ENCODE measurements around the gene LRIG3. TPM values are rescaled to one million over a fixed set of nuclear protein-coding genes. Genes with fewer than 3 reads are reported as not detected.

The LRIG3 gene
- polyA plus RNA-seq, 3 donors: not detected

DNA sequence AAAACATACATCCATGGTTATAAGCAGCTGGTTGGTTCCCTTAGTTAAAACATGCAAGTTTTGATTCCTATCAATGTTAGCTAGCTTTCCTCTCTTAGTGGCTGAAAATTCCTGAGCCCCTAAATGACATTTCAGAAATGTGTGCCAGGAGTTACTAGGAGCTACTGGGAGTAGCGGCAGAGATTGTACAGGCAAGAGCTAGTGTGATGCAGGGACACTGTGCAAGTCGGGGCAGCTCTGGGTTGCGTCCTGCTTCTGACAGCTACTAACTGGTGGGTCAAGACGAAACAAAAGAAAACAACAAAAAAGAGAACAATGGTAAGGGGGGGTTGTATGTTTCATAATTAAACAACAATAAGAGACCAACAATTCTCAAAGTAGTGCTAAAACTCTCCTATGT lies 35.4 kb downstream of the LRIG3 start:
- Histone ChIP-seq H3K27ac (ENCODE audit: low read depth in 1 of 2, low read length in 2 of 2) (no peak overlapping the region), H3K36me3 (replicated peaks in 1 of 2; ENCODE audit: control insufficient read depth in 1 of 2, insufficient read depth in 2 of 2, low read length in 2 of 2) (no peaks in the 10 kb centered on the region), H2AFZ (ENCODE audit: insufficient read depth, low read depth, low read length, poor library complexity, severe bottlenecking) (no peak overlapping the region), H3K4me1 (ENCODE audit: control insufficient read depth in 1 of 2, insufficient read depth in 2 of 2, low read length in 2 of 2) (no peaks in the 10 kb centered on the region), H3K4me3 (replicated peaks in 1 of 3; ENCODE audit: low read depth in 2 of 3, low read length in 3 of 3) (no peak overlapping the region), H3K27me3 (ENCODE audit: control insufficient read depth in 2 of 2, insufficient read depth in 2 of 2, low read length in 2 of 2) (no peaks in the 10 kb centered on the region), H3K4me2 (replicated peaks; ENCODE audit: extremely low read depth, low read length, poor library complexity, severe bottlenecking) (no peak overlapping the region), H3K79me2 (ENCODE audit: insufficient read depth, low read length) (no peaks in the 10 kb centered on the region), H4K20me1 (ENCODE audit: insufficient read depth, low read length) (no peaks in the 10 kb centered on the region), H3K9ac (ENCODE audit: insufficient read depth, low read length, poor library complexity, severe bottlenecking) (no peak overlapping the region), H3K9me3 (replicated peaks in 1 of 2; ENCODE audit: control insufficient read depth in 1 of 2, insufficient read depth in 1 of 2, low read length in 2 of 2) (no peaks in the 10 kb centered on the region)
- no peak overlapping the region for H3K4me3 Mint-ChIP-seq
- no peaks in the 10 kb centered on the region for H3K4me1 Mint-ChIP-seq
- intact Hi-C loops (cut with micrococcal nuclease): no loop called here
- H3K27me3 Mint-ChIP-seq (ENCODE audit: low read depth in 3 of 3): no peaks in the 10 kb centered on the region
- WGBS (ENCODE audit: insufficient coverage): 82% methylated on average over 2 of the region's 4 CpGs
- DNase-seq: no peak
- peaks cover 0 to 5% (median 0%) of the 10 kb centered on the region in 7 donors for H3K9me3 Mint-ChIP-seq
- TF ChIP-seq, protein P1, sequence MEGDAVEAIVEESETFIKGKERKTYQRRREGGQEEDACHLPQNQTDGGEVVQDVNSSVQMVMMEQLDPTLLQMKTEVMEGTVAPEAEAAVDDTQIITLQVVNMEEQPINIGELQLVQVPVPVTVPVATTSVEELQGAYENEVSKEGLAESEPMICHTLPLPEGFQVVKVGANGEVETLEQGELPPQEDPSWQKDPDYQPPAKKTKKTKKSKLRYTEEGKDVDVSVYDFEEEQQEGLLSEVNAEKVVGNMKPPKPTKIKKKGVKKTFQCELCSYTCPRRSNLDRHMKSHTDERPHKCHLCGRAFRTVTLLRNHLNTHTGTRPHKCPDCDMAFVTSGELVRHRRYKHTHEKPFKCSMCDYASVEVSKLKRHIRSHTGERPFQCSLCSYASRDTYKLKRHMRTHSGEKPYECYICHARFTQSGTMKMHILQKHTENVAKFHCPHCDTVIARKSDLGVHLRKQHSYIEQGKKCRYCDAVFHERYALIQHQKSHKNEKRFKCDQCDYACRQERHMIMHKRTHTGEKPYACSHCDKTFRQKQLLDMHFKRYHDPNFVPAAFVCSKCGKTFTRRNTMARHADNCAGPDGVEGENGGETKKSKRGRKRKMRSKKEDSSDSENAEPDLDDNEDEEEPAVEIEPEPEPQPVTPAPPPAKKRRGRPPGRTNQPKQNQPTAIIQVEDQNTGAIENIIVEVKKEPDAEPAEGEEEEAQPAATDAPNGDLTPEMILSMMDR (IDR thresholded peaks at IDR 0.05): no peak
- no peak overlapping the region for H3K27ac Mint-ChIP-seq
- no peaks in the 10 kb centered on the region for H3K36me3 Mint-ChIP-seq

DNA sequence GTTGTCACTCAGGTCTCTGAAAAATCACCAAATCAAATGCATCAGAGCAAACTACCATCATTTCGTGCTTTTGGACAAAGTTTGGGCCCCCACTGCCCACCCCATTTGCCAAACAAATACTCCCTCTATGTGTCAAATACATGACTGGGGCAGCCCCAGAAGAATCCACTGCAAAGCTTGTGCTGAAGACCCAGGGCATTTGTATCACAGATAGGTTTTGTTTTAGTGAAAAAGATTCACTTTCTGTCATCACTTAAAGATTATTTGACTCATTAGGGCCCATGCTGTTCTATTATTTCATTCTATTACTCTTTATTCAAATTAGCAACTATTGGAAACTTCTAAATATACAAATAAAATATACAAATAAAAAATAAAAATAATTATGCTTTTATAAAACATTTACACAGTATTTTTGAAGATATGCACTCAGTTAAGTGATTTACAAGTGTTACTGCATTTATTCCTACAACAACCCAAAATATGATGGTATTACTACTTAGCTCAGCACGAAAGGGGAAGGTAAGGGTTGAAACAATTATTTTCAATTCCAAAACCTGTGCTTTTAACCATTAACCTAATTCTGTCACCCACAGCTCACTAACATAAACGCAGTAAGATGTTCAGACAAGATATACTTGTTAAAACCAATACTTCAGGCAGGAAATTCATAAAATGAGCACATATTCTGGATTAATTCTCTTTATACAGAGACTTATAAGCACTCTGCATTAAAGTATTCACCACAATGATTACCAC lies 36.5 kb downstream of the LRIG3 start:
- Histone ChIP-seq H3K27ac (ENCODE audit: low read depth in 1 of 2, low read length in 2 of 2) (no peak overlapping the region), H3K4me1 (ENCODE audit: control insufficient read depth in 1 of 2, insufficient read depth in 2 of 2, low read length in 2 of 2) (no peaks in the 10 kb centered on the region), H3K27me3 (ENCODE audit: control insufficient read depth in 2 of 2, insufficient read depth in 2 of 2, low read length in 2 of 2) (no peaks in the 10 kb centered on the region), H3K4me3 (replicated peaks in 1 of 3; ENCODE audit: low read depth in 2 of 3, low read length in 3 of 3) (no peak overlapping the region), H4K20me1 (ENCODE audit: insufficient read depth, low read length) (no peaks in the 10 kb centered on the region), H3K9me3 (replicated peaks in 1 of 2; ENCODE audit: control insufficient read depth in 1 of 2, insufficient read depth in 1 of 2, low read length in 2 of 2) (no peaks in the 10 kb centered on the region), H3K36me3 (replicated peaks in 1 of 2; ENCODE audit: control insufficient read depth in 1 of 2, insufficient read depth in 2 of 2, low read length in 2 of 2) (no peaks in the 10 kb centered on the region), H3K4me2 (replicated peaks; ENCODE audit: extremely low read depth, low read length, poor library complexity, severe bottlenecking) (no peak overlapping the region), H3K9ac (ENCODE audit: insufficient read depth, low read length, poor library complexity, severe bottlenecking) (no peak overlapping the region), H2AFZ (ENCODE audit: insufficient read depth, low read depth, low read length, poor library complexity, severe bottlenecking) (no peak overlapping the region), H3K79me2 (ENCODE audit: insufficient read depth, low read length) (no peaks in the 10 kb centered on the region)
- intact Hi-C loops (cut with micrococcal nuclease): no loop called here
- H3K27me3 Mint-ChIP-seq (ENCODE audit: low read depth in 3 of 3): peaks cover 0 to 1% (median 0%) of the 10 kb centered on the region in 3 donors
- H3K9me3 Mint-ChIP-seq: peaks cover 0 to 5% (median 1%) of the 10 kb centered on the region in 7 donors
- H3K27ac Mint-ChIP-seq: no peak overlapping the region
- H3K4me3 Mint-ChIP-seq: no peak overlapping the region
- TF ChIP-seq, protein P1 (IDR thresholded peaks at IDR 0.05): no peak
- no peaks in the 10 kb centered on the region for H3K36me3 Mint-ChIP-seq
- 83% methylated on average over 1 of the region's 3 CpGs for WGBS (ENCODE audit: insufficient coverage)
- DNase-seq: no peak
- no peaks in the 10 kb centered on the region for H3K4me1 Mint-ChIP-seq
